ENCODE measurements around the gene COMMD4. TPM values are rescaled to one million over a fixed set of nuclear protein-coding genes. Genes with fewer than 3 reads are reported as not detected.
"Not testable (repeated sequence)": the region's sequence is repeated elsewhere in the genome, so short reads cannot be mapped to it uniquely, and the experiment has no call there.

Gene COMMD4
- total and polyA plus RNA-seq, 2 of the 8 experiments (the other 6 are each of a cell fraction or from before 2014, with no cell fraction given) = 131 to 236 TPM

- H3K36me3 ChIP-seq (ENCODE audit: control insufficient read depth in 2 of 4, insufficient read depth in 4 of 4, low read length in 3 of 4); H3K79me2 ChIP-seq (ENCODE audit: control insufficient read depth in 1 of 2, insufficient read depth in 2 of 2, low read length in 2 of 2); H2BK120ac ChIP-seq (replicated peaks; ENCODE audit: low read depth, low read length); H3K27me3 ChIP-seq (replicated peaks in 1 of 4; ENCODE audit: control insufficient read depth in 3 of 4, extremely low read depth in 1 of 4, insufficient read depth in 3 of 4, low read length in 3 of 4); H3K14ac ChIP-seq (ENCODE audit: insufficient read length); H3K79me1 ChIP-seq (ENCODE audit: low read depth, low read length); H4K20me1 ChIP-seq (replicated peaks in 1 of 2; ENCODE audit: control insufficient read depth in 1 of 2, insufficient read depth in 2 of 2, low read length in 2 of 2); H3K9ac ChIP-seq (replicated peaks in 1 of 4; ENCODE audit: extremely low read depth in 1 of 4, low read depth in 3 of 4, low read length in 3 of 4); H4K8ac ChIP-seq (ENCODE audit: extremely low read depth, insufficient read depth, low read length); DNase-seq (ENCODE audit: low read depth in 1 of 2, low spot score in 2 of 2); FAIRE-seq; H2AFZ ChIP-seq (ENCODE audit: low read length); H2BK5ac ChIP-seq (ENCODE audit: low read depth, low read length); H2BK12ac ChIP-seq (ENCODE audit: low read depth, low read length); H4K91ac ChIP-seq (replicated peaks; ENCODE audit: insufficient read length, low read length); H3K4me2 ChIP-seq (ENCODE audit: insufficient read depth in 1 of 2, low read depth in 2 of 2, low read length in 2 of 2); H3K4ac ChIP-seq (replicated peaks; ENCODE audit: insufficient read length, low read depth, low read length); H4K5ac ChIP-seq (ENCODE audit: insufficient read length, low read depth, low read length); H2AK5ac ChIP-seq (ENCODE audit: low read depth, low read length); H2BK20ac ChIP-seq (ENCODE audit: low read length); H3K18ac ChIP-seq (ENCODE audit: extremely low read depth, low read length); H3K4me3 ChIP-seq (ENCODE audit: extremely low read depth in 1 of 4, insufficient read depth in 2 of 4, low read depth in 3 of 4, low read length in 4 of 4); H3K9me3 ChIP-seq (ENCODE audit: insufficient read depth in 2 of 2, low read depth in 1 of 2, low read length in 1 of 2); H3K23me2 ChIP-seq (ENCODE audit: low read depth, low read length); H2BK15ac ChIP-seq (ENCODE audit: low read length); H3K23ac ChIP-seq (ENCODE audit: insufficient read length); H3K56ac ChIP-seq (replicated peaks; ENCODE audit: insufficient read length, low read depth, low read length); H3K4me1 ChIP-seq (replicated peaks in 1 of 4; ENCODE audit: control insufficient read depth in 3 of 4, insufficient read depth in 4 of 4, low read length in 3 of 4); H3K27ac ChIP-seq (ENCODE audit: low read depth, low read length): not testable (repeated sequence)
- POLR2A ChIA-PET (ENCODE audit: partially characterized antibody) = interaction anchor here (0.9 to 1.6 kb wide), 3 partner anchors 12 to 122 kb away, joined by 3 to 4 read pairs (median 3); partner anchors contain the start of gene NEIL1
- 90% methylated on average over 14 of the region's 15 CpGs; no CpG with 5 or more reads in 1 of the 2 experiments for WGBS, 2 experiments (ENCODE audit: extremely low coverage in 1 of 2, insufficient coverage in 1 of 2, insufficient read length in 1 of 2, insufficient replicate concordance in 2 of 2, low coverage in 1 of 2, low lambda C conversion rate in 2 of 2, missing lambda C conversion rate in 1 of 2)
- CTCF ChIA-PET (ENCODE audit: partially characterized antibody) = interaction anchor here (0.6 to 1.4 kb wide), 5 partner anchors 12 to 563 kb away, joined by 3 to 4 read pairs (median 3); no protein-coding TSS in a partner anchor
These were observed 2.0 kb upstream of the COMMD4 start for GRCh38 chr15:75333654-75334419.
